CD14-positive monocyte (primary cell): ENCODE measurements around the gene KCNT2. TPM values are rescaled to one million over a fixed set of nuclear protein-coding genes. Genes with fewer than 3 reads are reported as not detected.

Experiments used
- DNase-seq, 3 donors: peaks; one replicate each; pipeline ENCODE4 v3.0.0-alpha.2; 2011 to 2022
- H2AFZ ChIP-seq: 2 replicates; pipeline ENCODE4 v1.6.0; 2012; ENCODE audit warnings: mild to moderate bottlenecking, low read depth, low read length, inconsistent platforms; ENCODE audit not compliant: insufficient read depth, poor library complexity, severe bottlenecking
- H3K27ac ChIP-seq, 2 donors: 1 replicate in 1 of 2; 2 replicates in 1 of 2; pipeline ENCODE4 v1.5.1; 2012 to 2013; ENCODE audit warnings: low read length in 2 of 2, control low read depth in 1 of 2, inconsistent platforms in 1 of 2, low read depth in 1 of 2, mild to moderate bottlenecking in 1 of 2
- H3K27me3 ChIP-seq, 2 donors: one replicate each; pipeline versions ENCODE4 v1.6.0 to v1.6.1; 2011 to 2013; ENCODE audit warnings: low read length in 2 of 2; ENCODE audit not compliant: control insufficient read depth in 2 of 2, insufficient read depth in 2 of 2
- H3K36me3 ChIP-seq, 2 donors: replicated peaks in 1 of 2; 1 replicate in 1 of 2; 2 replicates in 1 of 2; pipeline versions ENCODE4 v1.5.1 to v1.6.1; 2012 to 2013; ENCODE audit warnings: low read length in 2 of 2, control low read depth in 1 of 2, inconsistent platforms in 1 of 2, mild to moderate bottlenecking in 1 of 2; ENCODE audit not compliant: insufficient read depth in 2 of 2, control insufficient read depth in 1 of 2
- H3K4me1 ChIP-seq, 2 donors: 1 replicate in 1 of 2; 2 replicates in 1 of 2; pipeline versions ENCODE4 v1.5.1 to v1.6.1; 2012 to 2013; ENCODE audit warnings: low read length in 2 of 2, control low read depth in 1 of 2, inconsistent platforms in 1 of 2, mild to moderate bottlenecking in 1 of 2, moderate library complexity in 1 of 2; ENCODE audit not compliant: insufficient read depth in 2 of 2, control insufficient read depth in 1 of 2
- H3K4me2 ChIP-seq: replicated peaks from 2 replicates; pipeline ENCODE3; 2012; ENCODE audit warnings: low read length, moderate library complexity, mild to moderate bottlenecking; ENCODE audit not compliant: poor library complexity, severe bottlenecking; ENCODE audit errors: extremely low read depth
- H3K4me3 ChIP-seq, 3 experiments: fragments of 200-600 bp in 1 of 3; sonication (generic) in 1 of 3; replicated peaks in 1 of 3; 1 replicate in 2 of 3; 2 replicates in 1 of 3; pipeline ENCODE4 v1.5.1; 2011 to 2013; ENCODE audit warnings: low read length in 3 of 3, mild to moderate bottlenecking in 3 of 3, control low read depth in 2 of 3, low read depth in 2 of 3, inconsistent platforms in 1 of 3, moderate library complexity in 1 of 3
- H3K79me2 ChIP-seq: 2 replicates; pipeline ENCODE4 v1.6.0; 2012; ENCODE audit warnings: mild to moderate bottlenecking, control low read depth, inconsistent platforms, low read length, moderate library complexity; ENCODE audit not compliant: insufficient read depth
- H3K9ac ChIP-seq: 2 replicates; pipeline ENCODE4 v1.6.0; 2017; ENCODE audit warnings: low read length, mild to moderate bottlenecking; ENCODE audit not compliant: insufficient read depth, poor library complexity, severe bottlenecking
- H3K9me3 ChIP-seq, 2 donors: replicated peaks in 1 of 2; 1 replicate in 1 of 2; 2 replicates in 1 of 2; pipeline versions ENCODE4 v1.5.1 to v1.6.1; 2012 to 2013; ENCODE audit warnings: low read length in 2 of 2, control low read depth in 1 of 2; ENCODE audit not compliant: control insufficient read depth in 1 of 2, insufficient read depth in 1 of 2
- H4K20me1 ChIP-seq: 2 replicates; pipeline ENCODE4 v1.6.0; 2012; ENCODE audit warnings: mild to moderate bottlenecking, low read length, control low read depth, moderate library complexity; ENCODE audit not compliant: insufficient read depth
- H3K27ac Mint-ChIP-seq, 7 donors: one replicate each; pipeline ENCODE4 v1.8.0; 2020; ENCODE audit warnings: mild to moderate bottlenecking in 7 of 7, mixed read lengths in 7 of 7, moderate library complexity in 6 of 7, inconsistent platforms in 2 of 7
- H3K27me3 Mint-ChIP-seq, 3 donors: one replicate each; pipeline ENCODE4 v1.8.0; 2021 to 2022; ENCODE audit warnings: low read depth in 3 of 3, mild to moderate bottlenecking in 3 of 3, mixed read lengths in 3 of 3, moderate library complexity in 3 of 3, inconsistent platforms in 1 of 3
- H3K36me3 Mint-ChIP-seq, 2 donors: one replicate each; pipeline ENCODE4 v1.8.0; 2020; ENCODE audit warnings: mixed read lengths in 2 of 2, inconsistent platforms in 1 of 2, mild to moderate bottlenecking in 1 of 2
- H3K4me1 Mint-ChIP-seq: one replicate; pipeline ENCODE4 v1.8.0; 2020; ENCODE audit warnings: mild to moderate bottlenecking, mixed read lengths
- H3K4me3 Mint-ChIP-seq, 2 donors: one replicate each; pipeline ENCODE4 v1.8.0; 2020; ENCODE audit warnings: mild to moderate bottlenecking in 2 of 2, mixed read lengths in 2 of 2, moderate library complexity in 1 of 2
- H3K9me3 Mint-ChIP-seq, 7 donors: one replicate each; pipeline ENCODE4 v1.8.0; 2020 to 2022; ENCODE audit warnings: mixed read lengths in 7 of 7, mild to moderate bottlenecking in 6 of 7, moderate library complexity in 6 of 7, inconsistent platforms in 2 of 7
- CTCF ChIP-seq: fragments of 200-600 bp; IDR thresholded peaks from one replicate; pipeline ENCODE4 v1.8.0; 2022; ENCODE audit warnings: antibody characterized with exemption, mild to moderate bottlenecking
- WGBS: methylation state at CpG from one replicate; pipeline ENCODE4 v1.1.5; 2013; ENCODE audit warnings: missing lambda C conversion rate; ENCODE audit not compliant: insufficient coverage; 5-methylcytosine and 5-hydroxymethylcytosine counted together
- intact Hi-C, 2 donors: fragments of 100-400 bp; cut with micrococcal nuclease; formaldehyde crosslinking; loops; one replicate each; pipeline versions ENCODE4 v1.15.0 to v1.15.1; 2023
- polyA plus RNA-seq, 3 donors: library from polyadenylated mRNA; depleted of rRNA in 1 of 3; unstranded in 2 of 3; stranded (reverse) in 1 of 3; fragments of 300-500 nt in 2 of 3; fragments of >200 nt in 1 of 3; fragmentation: Illumina TruSeq in 2 of 3; gene quantifications; 1 replicate in 2 of 3; 2 replicates in 1 of 3; pipeline ENCODE4 v1.2.3, GENCODE V29; 2012 to 2021

The KCNT2 gene
- polyA plus RNA-seq, 3 donors: not detected

DNA sequence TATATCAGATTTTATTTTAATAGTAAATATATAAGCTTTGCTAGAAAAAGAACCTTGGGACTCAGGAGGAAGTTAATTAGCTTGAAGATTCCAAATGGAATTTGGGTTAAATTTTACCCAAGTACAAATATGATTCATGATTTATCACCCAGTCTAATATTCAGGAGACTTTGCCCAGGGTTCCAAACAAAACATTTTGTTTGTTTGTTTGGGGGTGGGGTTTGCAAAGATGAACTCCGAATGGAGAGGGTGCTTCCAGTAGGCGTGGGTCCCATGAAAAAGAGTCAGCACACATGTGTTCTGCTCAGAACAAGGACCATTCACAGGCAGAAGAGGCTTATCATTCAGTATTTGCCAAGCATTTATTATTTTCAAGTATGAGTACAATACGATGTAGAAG, 23.5 kb downstream of the KCNT2 start:
- Histone ChIP-seq H4K20me1 (no peaks in the 10 kb centered on the region), H3K9me3 (no peaks in the 10 kb centered on the region), H2AFZ (no peak overlapping the region), H3K4me1 (no peaks in the 10 kb centered on the region), H3K27ac (no peak overlapping the region), H3K27me3 (no peaks in the 10 kb centered on the region), H3K4me2 (no peak overlapping the region), H3K9ac (no peak overlapping the region), H3K79me2 (no peaks in the 10 kb centered on the region), H3K4me3 (no peak overlapping the region), H3K36me3 (no peaks in the 10 kb centered on the region)
- no peaks in the 10 kb centered on the region for H3K4me1 Mint-ChIP-seq
- no peaks in the 10 kb centered on the region for H3K27me3 Mint-ChIP-seq
- no peak for TF ChIP-seq CTCF
- WGBS: no CpG with 5 or more reads among the region's 3 CpGs
- intact Hi-C loops: no loop called here
- H3K4me3 Mint-ChIP-seq: no peak overlapping the region
- H3K36me3 Mint-ChIP-seq: no peaks in the 10 kb centered on the region
- no peak for DNase-seq
- peaks cover 0 to 2% (median 0%) of the 10 kb centered on the region in 7 donors for H3K9me3 Mint-ChIP-seq
- H3K27ac Mint-ChIP-seq: no peak overlapping the region

DNA sequence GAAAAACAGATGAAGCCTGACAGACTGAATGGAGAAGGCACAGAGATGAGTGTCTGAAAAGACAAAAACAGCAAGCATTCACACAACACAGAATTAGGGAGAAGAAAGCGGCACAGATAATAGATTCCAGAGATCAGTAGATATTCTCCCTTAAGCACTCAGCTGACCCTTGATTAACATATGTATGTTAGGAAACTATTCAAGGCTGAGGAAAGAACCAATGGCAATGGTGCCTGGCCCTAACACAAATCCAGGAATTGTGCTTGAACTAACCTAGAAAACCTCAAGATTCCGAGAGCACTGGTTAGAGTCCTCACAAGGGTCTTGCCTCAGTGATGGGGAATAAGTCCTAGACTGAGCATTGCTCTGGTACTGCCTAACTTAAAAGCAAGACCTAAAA, 30.9 kb downstream of the KCNT2 start:
- H3K9me3 ChIP-seq: no peaks in the 10 kb centered on the region
- Mint-ChIP-seq H3K4me3 (no peak overlapping the region), H3K27me3 (no peaks in the 10 kb centered on the region), H3K27ac (no peak overlapping the region), H3K4me1 (no peaks in the 10 kb centered on the region), H3K9me3 (peaks cover 0 to 3% (median 0%) of the 10 kb centered on the region in 7 donors), H3K36me3 (no peaks in the 10 kb centered on the region)
- H3K4me1 ChIP-seq: no peaks in the 10 kb centered on the region
- intact Hi-C loops: no loop called here
- no peak overlapping the region for H2AFZ ChIP-seq
- no peaks in the 10 kb centered on the region for H3K36me3 ChIP-seq
- no peak overlapping the region for H3K4me2 ChIP-seq
- no peak overlapping the region for H3K9ac ChIP-seq
- WGBS: no CpG with 5 or more reads among the region's 2 CpGs
- H3K4me3 ChIP-seq: no peak overlapping the region
- DNase-seq: no peak
- H3K27me3 ChIP-seq: no peaks in the 10 kb centered on the region
- no peaks in the 10 kb centered on the region for H4K20me1 ChIP-seq
- no peak for TF ChIP-seq CTCF
- no peak overlapping the region for H3K27ac ChIP-seq
- H3K79me2 ChIP-seq: no peaks in the 10 kb centered on the region
